CD4-positive, alpha-beta T cell treated with Interferon gamma for 1 hour (primary cell): ENCODE results near the gene JUND.

ENCODE experiments used
- DNase-seq: peaks from one replicate; pipeline ENCODE4 v3.0.0-alpha.2; 2020

Gene JUND

DNA sequence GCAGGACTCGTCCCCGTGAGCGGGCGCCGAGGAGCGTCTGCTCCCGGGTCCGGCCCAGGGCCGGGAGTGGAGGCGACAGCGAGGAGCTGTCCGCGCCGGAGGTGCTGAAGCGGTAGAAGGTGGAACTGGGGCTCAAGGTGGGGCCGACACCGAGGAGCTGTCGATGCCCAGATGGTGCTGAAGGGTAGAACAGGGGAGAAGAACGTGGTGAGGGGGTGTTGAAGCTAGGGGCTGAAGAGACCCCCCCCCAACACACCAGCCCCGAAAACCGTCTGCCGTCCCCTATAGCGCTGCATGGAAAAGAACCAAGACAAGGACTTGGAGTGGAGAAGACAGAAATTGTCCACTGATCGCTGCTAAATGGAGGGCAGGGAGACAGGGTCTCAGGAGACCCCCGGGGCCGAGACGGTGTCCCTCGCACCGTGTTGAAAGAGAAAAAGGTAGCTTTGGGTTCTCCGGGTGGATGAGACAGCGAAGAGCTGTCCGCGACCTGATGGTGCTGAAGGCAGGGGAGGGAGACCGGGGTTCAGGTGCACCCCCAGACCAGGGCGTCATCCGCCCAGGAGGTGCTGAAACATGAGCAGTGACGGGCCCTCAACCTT lies 48.1 kb downstream of the JUND start:
- peak; percentile 32 for DNase-seq

- DNase-seq, result no peak
Measured at GRCh38 chr19:18232540-18233223, 48.7 kb downstream of the JUND start.

DNA sequence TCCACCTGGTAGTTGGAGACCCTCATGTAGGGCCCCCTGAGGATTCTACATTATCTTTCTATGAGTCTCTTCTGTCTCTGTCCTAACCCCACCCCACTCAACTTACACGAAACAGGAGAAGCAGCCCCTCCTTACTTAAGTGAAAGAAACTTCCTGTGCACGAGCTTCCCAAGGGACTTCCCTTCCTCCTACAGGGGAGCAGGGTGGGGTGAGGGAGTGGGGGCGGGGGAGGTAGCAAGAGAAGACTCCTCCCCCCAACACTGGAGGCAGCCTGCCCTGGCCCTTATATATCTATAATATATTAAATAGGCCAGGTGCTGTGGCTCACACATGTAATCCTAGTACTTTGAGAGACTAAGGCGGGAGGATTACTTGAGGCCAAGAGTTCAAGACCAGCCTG lies 49.6 kb downstream of the JUND start:
- DNase-seq, result no peak

DNA sequence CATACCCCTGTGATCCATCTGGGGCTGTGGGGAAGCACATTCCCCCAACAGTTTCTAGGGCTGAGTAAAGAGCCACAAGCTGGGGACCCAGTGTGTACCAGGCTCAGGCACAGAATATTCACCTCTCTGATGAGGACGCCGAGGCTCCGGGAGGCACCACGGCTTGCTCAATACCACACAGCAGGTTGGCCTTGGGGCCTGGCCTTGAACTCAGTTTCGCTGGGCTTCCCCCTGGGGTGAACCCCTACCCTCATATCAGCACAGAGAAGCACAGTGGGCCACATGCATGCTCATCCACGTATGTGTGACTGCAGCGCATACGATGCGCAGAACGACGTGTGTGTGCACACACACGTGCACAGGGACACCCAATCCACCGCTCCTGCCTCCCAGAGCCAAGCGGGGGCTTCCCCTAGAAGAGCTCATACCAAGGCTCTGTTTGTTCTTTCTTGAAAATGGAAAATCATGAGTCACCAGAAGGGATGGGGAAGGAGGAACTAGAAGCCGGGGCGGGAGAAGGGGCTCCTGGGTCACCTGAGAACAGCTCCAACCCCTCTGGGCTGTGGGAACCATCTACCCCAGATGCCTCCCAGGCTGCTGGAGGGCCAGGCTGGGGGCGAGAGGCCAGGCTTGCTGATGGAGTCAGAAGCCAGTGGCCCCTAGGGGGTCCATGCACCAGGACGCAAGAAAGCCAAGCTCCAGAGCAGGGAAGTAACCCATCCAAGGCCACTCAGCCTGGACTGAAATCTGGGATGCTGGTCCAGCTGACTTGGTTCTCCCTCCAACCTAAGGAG lies 50.3 kb downstream of the JUND start:
- no peak for DNase-seq

DNA sequence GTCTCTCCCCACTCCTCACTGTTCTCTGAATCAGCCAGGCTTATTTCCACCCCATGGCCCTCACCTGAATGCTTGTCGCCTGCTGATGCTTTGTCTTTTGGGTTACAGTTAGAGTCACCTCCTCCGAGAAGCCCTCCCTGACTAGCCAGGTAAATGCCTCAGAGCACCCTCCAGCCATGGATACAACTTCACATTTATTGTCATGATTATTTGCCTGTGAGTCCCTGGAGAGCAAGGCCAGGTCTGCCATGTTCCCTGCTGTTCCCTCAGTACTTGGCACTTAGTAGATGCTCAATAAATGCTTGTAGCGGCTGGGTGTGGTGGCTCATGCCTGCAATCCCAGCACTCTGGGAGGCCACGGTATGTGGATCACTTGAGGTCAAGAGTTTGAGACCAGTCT lies 51.5 kb downstream of the JUND start:
- DNase-seq, result no peak
